Nephron progenitor cell (in vitro differentiated cells): ENCODE measurements around the gene IMPA2.

Experiments
- DNase-seq: peaks from one replicate; pipeline ENCODE4 v3.0.0; 2021
- H3K27ac Mint-ChIP-seq: 2 replicates; pipeline ENCODE4 v1.8.0; 2021; ENCODE audit warnings: mild to moderate bottlenecking, moderate library complexity, mixed read lengths
- H3K27me3 Mint-ChIP-seq: 2 replicates; pipeline ENCODE4 v1.8.0; 2021; ENCODE audit warnings: mild to moderate bottlenecking, low read depth, mixed read lengths; ENCODE audit not compliant: poor library complexity
- H3K36me3 Mint-ChIP-seq: 2 replicates; pipeline ENCODE4 v1.8.0; 2021; ENCODE audit warnings: low read depth, mixed read lengths
- H3K4me1 Mint-ChIP-seq: 2 replicates; pipeline ENCODE4 v1.8.0; 2021; ENCODE audit warnings: mixed read lengths
- H3K4me3 Mint-ChIP-seq: 2 replicates; pipeline ENCODE4 v1.8.0; 2021; ENCODE audit warnings: mild to moderate bottlenecking, moderate library complexity, mixed read lengths
- H3K9me3 Mint-ChIP-seq: 2 replicates; pipeline ENCODE4 v1.8.0; 2021; ENCODE audit warnings: mild to moderate bottlenecking, moderate library complexity, mixed read lengths
- CTCF ChIP-seq: fragments of 200-600 bp; sonication (generic); IDR thresholded peaks from 2 replicates; pipeline ENCODE4 v1.5.0; 2021; ENCODE audit warnings: antibody characterized with exemption

IMPA2 gene

DNA sequence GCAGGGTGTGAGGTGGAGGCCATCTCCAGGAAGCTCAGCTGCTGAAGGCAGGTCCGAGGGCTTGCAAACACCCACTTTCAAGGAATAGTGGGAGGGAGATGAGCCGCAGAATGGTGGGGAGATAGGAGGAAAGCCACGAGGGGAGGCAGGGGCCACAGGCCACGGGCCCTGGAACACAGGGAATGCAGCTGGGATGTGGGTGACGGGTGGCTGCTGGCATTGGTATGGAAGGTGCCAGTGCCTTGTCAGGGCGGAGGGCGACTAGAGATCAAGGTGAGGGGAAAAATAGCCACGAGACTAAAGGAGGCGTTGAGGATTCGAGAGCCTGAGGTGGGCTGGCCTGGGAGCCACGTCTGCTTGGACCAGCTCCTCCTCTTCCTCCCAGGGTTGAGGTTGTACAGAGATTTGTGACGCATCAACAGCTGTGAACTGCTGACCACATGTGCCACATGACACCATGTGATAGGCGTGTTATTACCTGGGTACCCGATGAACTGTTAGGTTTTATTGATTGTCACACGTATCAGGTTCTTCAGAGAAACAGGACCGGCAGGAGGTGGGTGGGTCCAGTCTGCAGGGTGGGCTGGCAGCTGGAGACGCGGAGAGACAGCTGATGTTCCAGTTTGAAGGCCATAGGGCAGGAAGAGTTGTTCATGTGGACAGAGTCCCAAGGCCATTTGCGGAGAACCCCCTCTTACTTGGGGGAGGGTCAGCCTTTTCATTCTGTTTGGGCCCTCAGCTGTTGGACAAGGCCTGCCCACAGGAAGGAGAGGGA is 9.9 kb downstream of the IMPA2 start:
- H3K36me3 Mint-ChIP-seq = peaks cover 4% of the 10 kb centered on the region
- H3K27ac Mint-ChIP-seq = no peak overlapping the region
- no peaks in the 10 kb centered on the region for H3K27me3 Mint-ChIP-seq
- H3K4me1 Mint-ChIP-seq = peaks cover 82% of the 10 kb centered on the region
- no peaks in the 10 kb centered on the region for H3K9me3 Mint-ChIP-seq
- TF ChIP-seq CTCF = no peak
- no peak for DNase-seq
- H3K4me3 Mint-ChIP-seq = no peak overlapping the region

DNA sequence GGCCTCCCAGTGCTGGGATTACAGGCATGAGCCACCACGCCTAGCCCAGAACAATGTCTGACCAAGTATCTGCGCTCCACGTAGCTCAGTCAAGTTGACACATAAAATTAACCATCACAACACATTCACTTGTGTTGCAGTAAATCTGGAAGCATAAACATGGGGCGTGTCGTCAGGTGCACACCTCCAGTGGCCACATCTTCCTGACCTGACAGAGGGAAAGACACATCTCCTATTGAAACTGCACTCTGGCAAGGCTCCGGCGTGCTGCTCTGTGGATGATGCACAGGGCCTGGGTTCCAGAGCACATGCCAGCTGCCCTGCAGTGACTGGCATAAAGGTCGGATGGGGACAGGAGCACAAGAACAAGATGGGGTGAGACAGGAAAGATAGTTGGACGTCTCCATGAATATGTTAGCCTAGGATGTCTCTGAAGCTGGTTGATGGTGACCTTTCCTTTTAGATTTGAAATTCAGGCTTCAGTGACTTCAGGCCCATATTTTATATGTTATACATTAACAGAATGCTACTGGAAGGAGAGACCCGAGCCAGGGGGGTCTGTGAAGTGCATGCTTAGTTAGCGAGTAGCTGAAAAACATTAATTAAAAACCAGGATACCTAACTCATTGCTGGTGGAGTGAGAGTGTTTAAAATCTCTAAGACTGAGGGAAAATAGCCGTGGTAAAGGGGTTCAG is 10.9 kb downstream of the IMPA2 start:
- Mint-ChIP-seq H3K9me3 (no peaks in the 10 kb centered on the region), H3K27me3 (no peaks in the 10 kb centered on the region), H3K4me3 (no peak overlapping the region), H3K4me1 (peaks cover 82% of the 10 kb centered on the region), H3K27ac (no peak overlapping the region), H3K36me3 (peaks cover 4% of the 10 kb centered on the region)
- no peak for DNase-seq
- no peak for TF ChIP-seq CTCF

GRCh38 chr18:11993264-11993916 is 12.1 kb downstream of the IMPA2 start:
- Mint-ChIP-seq H3K9me3 (no peaks in the 10 kb centered on the region), H3K27me3 (no peaks in the 10 kb centered on the region), H3K27ac (no peak overlapping the region), H3K36me3 (peaks cover 4% of the 10 kb centered on the region), H3K4me3 (no peak overlapping the region), H3K4me1 (peaks cover 89% of the 10 kb centered on the region)
- DNase-seq = no peak
- TF ChIP-seq CTCF = no peak

DNA sequence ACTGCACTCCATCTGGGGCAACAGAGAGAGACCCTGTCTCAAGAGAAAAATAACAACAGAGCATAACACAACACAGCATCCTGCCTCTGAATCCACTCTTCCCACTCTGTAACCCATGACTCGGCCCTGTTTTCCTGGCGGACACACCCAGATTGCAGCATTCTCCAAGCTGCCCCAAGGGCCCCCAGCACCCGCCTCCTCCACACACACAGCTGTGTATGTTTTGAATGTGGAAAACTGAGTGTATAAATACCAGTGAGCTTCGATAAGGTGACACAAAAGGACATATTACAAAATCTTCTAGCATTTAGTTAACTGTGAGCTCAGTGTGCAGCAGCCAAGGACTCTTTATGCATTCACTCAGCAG is 13.0 kb downstream of the IMPA2 start:
- Mint-ChIP-seq H3K27me3 (no peaks in the 10 kb centered on the region), H3K27ac (peak overlapping the region; percentile 57), H3K9me3 (no peaks in the 10 kb centered on the region), H3K36me3 (peaks cover 4% of the 10 kb centered on the region), H3K4me3 (no peak overlapping the region), H3K4me1 (peaks cover 89% of the 10 kb centered on the region)
- DNase-seq = no peak
- no peak for TF ChIP-seq CTCF

- H3K27ac Mint-ChIP-seq = no peak overlapping the region
- H3K27me3 Mint-ChIP-seq = no peaks in the 10 kb centered on the region
- H3K36me3 Mint-ChIP-seq = peaks cover 4% of the 10 kb centered on the region
- H3K9me3 Mint-ChIP-seq = no peaks in the 10 kb centered on the region
- TF ChIP-seq CTCF = no peak
- H3K4me3 Mint-ChIP-seq = no peak overlapping the region
- H3K4me1 Mint-ChIP-seq = peaks cover 86% of the 10 kb centered on the region
- DNase-seq = no peak
These were observed 13.6 kb downstream of the IMPA2 start for GRCh38 chr18:11994703-11995444.
